PC-9 (cell line): ENCODE results near the gene OLFML1.

Experiments
- EZH2 ChIP-seq: fragments of 200-600 bp; sonication (generic); IDR thresholded peaks from 2 replicates; pipeline ENCODE4 v1.8.0; 2017; ENCODE audit warnings: antibody characterized with exemption, low read depth
- TF ChIP-seq, protein P1 (sequence below): fragments of 200-600 bp; sonication (generic); conservative IDR thresholded peaks from 2 replicates; pipeline ENCODE4 v1.6.1; 2017; ENCODE audit warnings: mixed run types, antibody characterized with exemption, mild to moderate bottlenecking, moderate library complexity

DNA sequence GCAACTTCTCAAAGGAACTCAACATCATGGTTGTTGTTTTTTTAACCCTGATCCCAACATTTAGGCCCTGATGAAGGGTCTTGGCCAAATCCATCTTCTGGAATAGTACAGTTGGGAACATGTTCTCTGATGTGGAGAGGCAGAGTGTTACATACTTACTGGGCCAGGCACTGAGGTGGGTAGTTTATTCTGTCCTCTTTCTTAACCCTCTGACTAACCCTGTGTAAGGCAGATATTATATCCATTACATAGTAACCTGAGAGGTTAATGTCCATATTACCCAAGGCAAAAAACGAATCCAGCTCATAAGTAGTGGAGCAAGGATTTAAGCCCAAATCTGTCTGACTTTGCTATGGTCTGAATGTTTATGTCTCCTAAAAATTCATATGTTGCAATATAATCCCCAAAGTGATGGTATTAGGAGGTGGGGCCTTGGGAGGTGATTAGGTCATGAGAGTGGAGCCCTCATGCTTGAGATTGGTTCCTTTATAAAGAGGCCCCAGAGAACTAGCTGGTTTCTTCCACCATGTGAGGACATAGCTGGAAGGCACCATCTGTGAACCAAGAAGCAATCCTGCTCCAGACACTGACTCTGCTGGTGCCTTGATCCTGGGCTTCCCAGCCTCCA lies 44.8 kb downstream of the OLFML1 start:
- TF ChIP-seq, protein P1, sequence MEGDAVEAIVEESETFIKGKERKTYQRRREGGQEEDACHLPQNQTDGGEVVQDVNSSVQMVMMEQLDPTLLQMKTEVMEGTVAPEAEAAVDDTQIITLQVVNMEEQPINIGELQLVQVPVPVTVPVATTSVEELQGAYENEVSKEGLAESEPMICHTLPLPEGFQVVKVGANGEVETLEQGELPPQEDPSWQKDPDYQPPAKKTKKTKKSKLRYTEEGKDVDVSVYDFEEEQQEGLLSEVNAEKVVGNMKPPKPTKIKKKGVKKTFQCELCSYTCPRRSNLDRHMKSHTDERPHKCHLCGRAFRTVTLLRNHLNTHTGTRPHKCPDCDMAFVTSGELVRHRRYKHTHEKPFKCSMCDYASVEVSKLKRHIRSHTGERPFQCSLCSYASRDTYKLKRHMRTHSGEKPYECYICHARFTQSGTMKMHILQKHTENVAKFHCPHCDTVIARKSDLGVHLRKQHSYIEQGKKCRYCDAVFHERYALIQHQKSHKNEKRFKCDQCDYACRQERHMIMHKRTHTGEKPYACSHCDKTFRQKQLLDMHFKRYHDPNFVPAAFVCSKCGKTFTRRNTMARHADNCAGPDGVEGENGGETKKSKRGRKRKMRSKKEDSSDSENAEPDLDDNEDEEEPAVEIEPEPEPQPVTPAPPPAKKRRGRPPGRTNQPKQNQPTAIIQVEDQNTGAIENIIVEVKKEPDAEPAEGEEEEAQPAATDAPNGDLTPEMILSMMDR, result no peak
- TF ChIP-seq EZH2, result no peak
